GM12878 (cell line): ENCODE measurements around the gene PPP6R2. TPM values are rescaled to one million over a fixed set of nuclear protein-coding genes. Genes with fewer than 3 reads are reported as not detected.

ENCODE experiments used
- ATAC-seq: fragments of 200-7000 bp; cut with Tn5 transposase; 3 replicates; pipeline ENCODE4 v1.9.1; 2020; ENCODE audit warnings: mild to moderate bottlenecking, moderate library complexity
- BruUV-seq: library from RNA; stranded (reverse); fragments of 400-500 nt; replicated peaks from 2 replicates; lab custom pipeline; 2021; lab: Mats Ljungman, UMichigan
- CTCF ChIA-PET: fragments of 300-600 bp; sonication (Branson Sonifier 250); formaldehyde crosslinking; extraction: SDS; loops from one replicate; lab custom pipeline; 2021; ENCODE audit warnings: inconsistent platforms; lab: Yijun Ruan, JAX
- POLR2A ChIA-PET: fragments of 350-600 bp; formaldehyde crosslinking; extraction: SDS; loops from one replicate; lab custom pipeline; 2021; ENCODE audit warnings: inconsistent platforms; lab: Charles Lee
- RAD21 ChIA-PET: fragments of 300-600 bp; sonication (Branson Sonifier 250); formaldehyde crosslinking; loops from one replicate; lab custom pipeline; 2023; ENCODE audit warnings: antibody characterized with exemption; ENCODE audit not compliant: unreplicated experiment; lab: Charles Lee
- SMC1A ChIA-PET: fragments of 300-600 bp; sonication (Branson Sonifier 250); formaldehyde crosslinking; loops from one replicate; lab custom pipeline; 2023; ENCODE audit not compliant: unreplicated experiment, uncharacterized antibody; lab: Charles Lee
- DNase-seq: peaks from one replicate; pipeline ENCODE4 v3.0.0-alpha.2; 2011; ENCODE audit warnings: low read depth, low spot score
- FAIRE-seq: peaks from 3 replicates; lab custom pipeline; 2011; peaks lifted over from hg19 to GRCh38; lab: Jason Lieb, UNC
- H2AFZ ChIP-seq: 2 replicates; pipeline ENCODE4 v1.6.0; 2011; ENCODE audit warnings: low read depth, low read length, control low read depth; ENCODE audit not compliant: control insufficient read depth
- H3K27ac ChIP-seq: 2 replicates; pipeline ENCODE4 v1.5.1; 2011; ENCODE audit warnings: control low read depth; ENCODE audit not compliant: control insufficient read depth, insufficient read depth
- H3K27me3 ChIP-seq, 2 experiments: replicated peaks in 1 of 2; 2 replicates each; pipeline versions ENCODE4 v1.6.0 to v1.6.1; 2011; ENCODE audit warnings: low read length in 1 of 2; ENCODE audit not compliant: control insufficient read depth in 2 of 2, insufficient read depth in 2 of 2
- H3K36me3 ChIP-seq, 2 experiments: 2 replicates each; pipeline ENCODE4 v1.5.1; 2011; ENCODE audit warnings: low read length in 1 of 2; ENCODE audit not compliant: control insufficient read depth in 2 of 2, insufficient read depth in 2 of 2
- H3K4me1 ChIP-seq: 2 replicates; pipeline ENCODE4 v1.6.1; 2011; ENCODE audit warnings: mild to moderate bottlenecking, low read length, moderate library complexity, mixed read lengths; ENCODE audit not compliant: control insufficient read depth, insufficient read depth
- H3K4me2 ChIP-seq: 2 replicates; pipeline ENCODE4 v1.6.0; 2011; ENCODE audit warnings: control low read depth; ENCODE audit not compliant: control insufficient read depth, insufficient read depth
- H3K4me3 ChIP-seq: fragments of 200-600 bp; sonication (generic); 2 replicates; pipeline ENCODE4 v1.5.1; 2016
- H3K79me2 ChIP-seq: 2 replicates; pipeline ENCODE4 v1.6.0; 2011; ENCODE audit warnings: low read length; ENCODE audit not compliant: control insufficient read depth, insufficient read depth
- H3K9ac ChIP-seq: 2 replicates; pipeline ENCODE4 v1.8.0; 2011; ENCODE audit warnings: low read length, control low read depth, mixed read lengths; ENCODE audit not compliant: control insufficient read depth, insufficient read depth
- H3K9me3 ChIP-seq: replicated peaks from 3 replicates; pipeline ENCODE4 v1.5.1; 2011; ENCODE audit warnings: mild to moderate bottlenecking, low read length; ENCODE audit not compliant: control insufficient read depth, insufficient read depth
- H4K20me1 ChIP-seq: 2 replicates; pipeline ENCODE4 v1.6.0; 2011; ENCODE audit not compliant: control insufficient read depth, insufficient read depth
- BCLAF1 ChIP-seq: fragments of 450-650 bp; IDR thresholded peaks from 2 replicates; pipeline ENCODE4 v1.6.1; 2017; ENCODE audit warnings: antibody characterized with exemption, mild to moderate bottlenecking, moderate library complexity
- CEBPB ChIP-seq, 2 experiments: fragments of 150-350 bp in 1 of 2; IDR thresholded peaks; 2 replicates each; pipeline ENCODE4 v1.6.1; 2012 to 2014; ENCODE audit warnings: low read depth in 2 of 2, low read length in 2 of 2, borderline replicate concordance in 1 of 2, inconsistent platforms in 1 of 2
- ETV6 ChIP-seq, 2 experiments: fragments of 450-650 bp in 1 of 2; IDR thresholded peaks in 1 of 2; conservative IDR thresholded peaks in 1 of 2; 2 replicates each; pipeline ENCODE4 v1.6.1; 2014; ENCODE audit warnings: antibody characterized with exemption in 1 of 2, borderline replicate concordance in 1 of 2, low read depth in 1 of 2, mild to moderate bottlenecking in 1 of 2, moderate library complexity in 1 of 2
- HDAC6 ChIP-seq: fragments of 200-600 bp; sonication (generic); IDR thresholded peaks from one replicate; pipeline ENCODE4 v1.8.0; 2017; ENCODE audit warnings: antibody characterized with exemption; ENCODE audit not compliant: unreplicated experiment
- MYC ChIP-seq: IDR thresholded peaks from 2 replicates; pipeline ENCODE4 v1.6.1; 2011; ENCODE audit warnings: mild to moderate bottlenecking, low read length, moderate library complexity, inconsistent platforms; ENCODE audit not compliant: insufficient read depth, insufficient replicate concordance, insufficient read length, severe bottlenecking
- SIX5 ChIP-seq: IDR thresholded peaks from 2 replicates; pipeline ENCODE4 v1.6.1; 2011; ENCODE audit warnings: mild to moderate bottlenecking, low read depth, low read length, moderate library complexity; ENCODE audit not compliant: severe bottlenecking
- ZNF592 ChIP-seq: fragments of 450-650 bp; IDR thresholded peaks from 2 replicates; pipeline ENCODE4 v1.6.1; 2017; ENCODE audit warnings: mild to moderate bottlenecking, moderate library complexity
- ZSCAN29 ChIP-seq: fragments of 450-650 bp; IDR thresholded peaks from 2 replicates; pipeline ENCODE4 v1.6.1; 2017; ENCODE audit warnings: mild to moderate bottlenecking, moderate library complexity
- WGBS: methylation state at CpG from one replicate; pipeline ENCODE4 v1.1.6; 2016; ENCODE audit warnings: low lambda C conversion rate; ENCODE audit not compliant: insufficient replicate concordance, insufficient coverage; ENCODE audit errors: missing lambda C conversion rate; 5-methylcytosine and 5-hydroxymethylcytosine counted together
- in situ Hi-C: fragments of 300-500 bp; cut with MboI; formaldehyde crosslinking; loops from 9 replicates; pipeline ENCODE4 v1.14.3; 2018; ENCODE audit warnings: mixed read lengths
- intact Hi-C: fragments of 100-400 bp; cut with micrococcal nuclease; formaldehyde crosslinking; loops from one replicate; pipeline ENCODE4 v1.14.2; 2022; ENCODE audit not compliant: unreplicated experiment
- polyA plus RNA-seq, 11 experiments: library from polyadenylated mRNA; depleted of rRNA in 4 of 11; unstranded in 6 of 11; stranded (reverse) in 5 of 11; fragments of >200 nt; fragmentation: Nextera tagmentation in 4 of 11; fragmentation: Illumina TruSeq in 1 of 11; extraction: Ambion mirVana in 4 of 11; extraction: Trizol in 1 of 11; gene quantifications; 1 replicate in 1 of 11; 2 replicates in 10 of 11; pipeline versions ENCODE4 v1.2.1 to v1.2.3, GENCODE V29; 2011 to 2016; ENCODE audit warnings: inconsistent platforms in 2 of 11, missing spikeins in 2 of 11, low read depth in 1 of 11
- total RNA-seq, 4 experiments: library from RNA; depleted of rRNA in 3 of 4; stranded (reverse); fragments of >200 nt in 3 of 4; fragmentation: Illumina TruSeq in 1 of 4; extraction: Trizol in 1 of 4; gene quantifications; 2 replicates each; pipeline versions ENCODE4 v1.2.1 to v1.2.3, GENCODE V29; 2013 to 2021
- TF ChIP-seq, protein P1 (sequence below): fragments of 450-650 bp; IDR thresholded peaks from 2 replicates; pipeline ENCODE4 v1.6.1; 2016; ENCODE audit warnings: mild to moderate bottlenecking, moderate library complexity, borderline replicate concordance

The PPP6R2 gene
- total and polyA plus RNA-seq, 10 of the 15 experiments (the other 5 are each of a cell fraction or from before 2014, with no cell fraction given), result 0.29 to 52.6 (median 25.4) TPM

GRCh38 chr22:50312371-50312770, 30.8 kb upstream of the PPP6R2 start:
- Histone ChIP-seq H3K27ac (no peak overlapping the region), H3K36me3 (no peaks in the 10 kb centered on the region), H3K79me2 (peaks cover 14% of the 10 kb centered on the region), H3K9ac (no peak overlapping the region), H3K9me3 (no peaks in the 10 kb centered on the region), H2AFZ (no peak overlapping the region), H3K27me3 (no peaks in the 10 kb centered on the region), H3K4me3 (no peak overlapping the region), H3K4me1 (peaks cover 31% of the 10 kb centered on the region)
- in situ Hi-C loops, result no loop called here
- ATAC-seq (no peak), FAIRE-seq (no peak)
- ChIA-PET CTCF (no interaction called here), SMC1A (no interaction called here), RAD21 (interaction anchor here (0.6 kb wide), 1 partner anchor 9 kb away, joined by 3 read pairs; no protein-coding TSS in a partner anchor)
- TF ChIP-seq MYC (no peak), CEBPB (IDR thresholded peaks at IDR 0.05; ENCODE audit: borderline replicate concordance in 1 of 2, low read depth in 2 of 2, low read length in 2 of 2) (no peak), HDAC6 (no peak), ZSCAN29 (no peak), SIX5 (no peak), BCLAF1 (no peak), ETV6 (conservative IDR thresholded peaks at IDR 0.05 in 1 of 2, IDR thresholded peaks at IDR 0.05 in 1 of 2; ENCODE audit: borderline replicate concordance in 1 of 2, low read depth in 1 of 2) (no peak), ZNF592 (no peak)
- TF ChIP-seq, protein P1, sequence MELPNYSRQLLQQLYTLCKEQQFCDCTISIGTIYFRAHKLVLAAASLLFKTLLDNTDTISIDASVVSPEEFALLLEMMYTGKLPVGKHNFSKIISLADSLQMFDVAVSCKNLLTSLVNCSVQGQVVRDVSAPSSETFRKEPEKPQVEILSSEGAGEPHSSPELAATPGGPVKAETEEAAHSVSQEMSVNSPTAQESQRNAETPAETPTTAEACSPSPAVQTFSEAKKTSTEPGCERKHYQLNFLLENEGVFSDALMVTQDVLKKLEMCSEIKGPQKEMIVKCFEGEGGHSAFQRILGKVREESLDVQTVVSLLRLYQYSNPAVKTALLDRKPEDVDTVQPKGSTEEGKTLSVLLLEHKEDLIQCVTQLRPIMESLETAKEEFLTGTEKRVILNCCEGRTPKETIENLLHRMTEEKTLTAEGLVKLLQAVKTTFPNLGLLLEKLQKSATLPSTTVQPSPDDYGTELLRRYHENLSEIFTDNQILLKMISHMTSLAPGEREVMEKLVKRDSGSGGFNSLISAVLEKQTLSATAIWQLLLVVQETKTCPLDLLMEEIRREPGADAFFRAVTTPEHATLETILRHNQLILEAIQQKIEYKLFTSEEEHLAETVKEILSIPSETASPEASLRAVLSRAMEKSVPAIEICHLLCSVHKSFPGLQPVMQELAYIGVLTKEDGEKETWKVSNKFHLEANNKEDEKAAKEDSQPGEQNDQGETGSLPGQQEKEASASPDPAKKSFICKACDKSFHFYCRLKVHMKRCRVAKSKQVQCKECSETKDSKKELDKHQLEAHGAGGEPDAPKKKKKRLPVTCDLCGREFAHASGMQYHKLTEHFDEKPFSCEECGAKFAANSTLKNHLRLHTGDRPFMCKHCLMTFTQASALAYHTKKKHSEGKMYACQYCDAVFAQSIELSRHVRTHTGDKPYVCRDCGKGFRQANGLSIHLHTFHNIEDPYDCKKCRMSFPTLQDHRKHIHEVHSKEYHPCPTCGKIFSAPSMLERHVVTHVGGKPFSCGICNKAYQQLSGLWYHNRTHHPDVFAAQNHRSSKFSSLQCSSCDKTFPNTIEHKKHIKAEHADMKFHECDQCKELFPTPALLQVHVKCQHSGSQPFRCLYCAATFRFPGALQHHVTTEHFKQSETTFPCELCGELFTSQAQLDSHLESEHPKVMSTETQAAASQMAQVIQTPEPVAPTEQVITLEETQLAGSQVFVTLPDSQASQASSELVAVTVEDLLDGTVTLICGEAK, result no peak
- TF ChIP-seq, all 136 proteins: peak for 0
- intact Hi-C loops, result no loop called here
- POLR2A ChIA-PET, result interaction anchor here (0.6 kb wide), 1 partner anchor 215 kb away, joined by 3 read pairs; no protein-coding TSS in a partner anchor
- H3K4me2 ChIP-seq, result no peak overlapping the region
- H4K20me1 ChIP-seq, result no peaks in the 10 kb centered on the region
- DNase-seq, result no peak
- WGBS, result 92% methylated on average over 10 of the region's 12 CpGs
- no TSS peak for BruUV-seq
